ENCODE measurements around the gene FOXD2.
"Not testable (repeated sequence)": the region's sequence is repeated elsewhere in the genome, so short reads cannot be mapped to it uniquely, and the experiment has no call there.

DNA sequence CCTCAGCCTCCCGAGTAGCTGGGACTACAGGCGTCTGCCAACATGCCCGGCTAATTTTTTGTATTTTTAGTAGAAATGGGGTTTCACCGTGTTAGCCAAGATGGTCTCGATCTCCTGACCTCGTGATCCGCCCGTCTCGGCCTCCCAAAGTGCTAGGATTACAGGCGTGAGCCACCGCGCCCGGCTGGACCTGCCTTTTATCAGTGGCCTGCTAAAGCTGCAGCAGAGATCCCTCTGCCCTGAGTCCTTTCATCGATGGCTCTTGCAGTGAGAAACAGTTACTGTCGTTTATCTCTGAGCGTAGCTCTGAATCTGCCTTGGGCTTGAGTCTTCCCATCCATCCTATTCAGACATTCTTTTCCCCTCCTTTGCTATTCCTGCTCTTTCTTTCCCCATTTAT, 19.7 kb downstream of the FOXD2 start:
- TF ChIP-seq CTCF (IDR thresholded peaks at IDR 0.05); EZH2 (IDR thresholded peaks at IDR 0.05; ENCODE audit: borderline replicate concordance, insufficient read depth, low read depth, low read length, poor library complexity, severe bottlenecking): not testable (repeated sequence)
